ENCODE data around the gene PCDHB2.
"Not testable (repeated sequence)": the region's sequence is repeated elsewhere in the genome, so short reads cannot be mapped to it uniquely, and the experiment has no call there.

The PCDHB2 gene

GRCh38 chr5:141094481-141095262 lies at the start of gene PCDHB2:
Gene PCDHB2, plus strand, starts transcription at chr5:141094615. Its CDS starts 176 bp downstream, at chr5:141094791.
- in situ Hi-C loops (cut with MboI; ENCODE audit: low sequenced_read_pairs) = no loop called here

DNA sequence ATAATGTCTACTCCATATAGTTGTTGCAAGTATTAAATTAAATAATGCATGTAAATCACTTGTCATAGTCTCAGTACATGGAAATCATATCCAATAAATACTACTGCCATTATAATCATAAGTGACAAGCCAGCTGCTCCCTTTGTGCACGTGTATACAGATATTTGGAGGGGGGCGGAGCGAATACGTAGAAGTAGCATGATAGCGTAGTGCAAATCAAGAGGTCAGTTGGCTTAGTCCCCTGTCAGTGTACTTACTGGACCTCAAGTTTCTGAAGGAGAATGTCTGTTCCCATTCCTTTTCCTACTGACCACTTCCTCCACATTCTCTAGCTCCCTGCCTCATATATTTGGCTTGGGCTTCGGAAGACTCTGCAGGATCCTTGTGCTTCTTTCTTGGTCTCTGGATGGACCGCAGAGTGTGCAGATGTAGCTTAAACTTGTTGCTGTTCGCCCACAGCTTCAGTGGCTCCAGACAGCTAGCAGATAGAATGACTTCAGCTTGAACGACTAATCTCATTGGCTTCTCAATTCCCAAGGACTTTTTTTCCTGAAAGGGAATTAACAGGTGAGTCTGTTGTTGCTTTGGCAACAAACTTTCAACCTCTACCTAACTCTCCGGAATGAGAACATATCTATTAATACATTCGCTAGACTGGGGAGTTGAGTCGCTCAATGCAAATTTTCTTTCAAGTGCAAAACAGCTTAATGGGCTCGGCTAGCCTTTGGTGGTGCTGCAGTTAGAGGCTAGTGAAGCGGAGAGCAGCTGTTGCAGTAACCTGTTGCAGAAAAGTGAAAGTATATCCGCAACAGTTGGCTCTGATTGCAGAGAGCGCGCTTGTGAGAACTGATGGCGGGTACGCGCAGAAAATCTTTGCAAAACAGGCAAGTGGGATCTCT lies 43.5 kb upstream of the PCDHB2 start, which contains the start of gene PCDHB1:
PCDHB1 (plus strand) TSS at position 753 of the 899 bp plus-strand sequence; CDS start at position 850, 97 bp downstream.
- in situ Hi-C loops (cut with MboI; ENCODE audit: low sequenced_read_pairs) = no loop called here

GRCh38 chr5:141051521-141051866 lies 42.9 kb upstream of the PCDHB2 start:
- in situ Hi-C loops (cut with MboI; ENCODE audit: low sequenced_read_pairs) = no loop called here

GRCh38 chr5:141077826-141078225 lies 16.6 kb upstream of the PCDHB2 start:
- in situ Hi-C loops (cut with MboI; ENCODE audit: low sequenced_read_pairs) = no loop called here

- in situ Hi-C loops (cut with MboI; ENCODE audit: low sequenced_read_pairs) = no loop called here
Measured at GRCh38 chr5:141082228-141082627, 12.2 kb upstream of the PCDHB2 start.

DNA sequence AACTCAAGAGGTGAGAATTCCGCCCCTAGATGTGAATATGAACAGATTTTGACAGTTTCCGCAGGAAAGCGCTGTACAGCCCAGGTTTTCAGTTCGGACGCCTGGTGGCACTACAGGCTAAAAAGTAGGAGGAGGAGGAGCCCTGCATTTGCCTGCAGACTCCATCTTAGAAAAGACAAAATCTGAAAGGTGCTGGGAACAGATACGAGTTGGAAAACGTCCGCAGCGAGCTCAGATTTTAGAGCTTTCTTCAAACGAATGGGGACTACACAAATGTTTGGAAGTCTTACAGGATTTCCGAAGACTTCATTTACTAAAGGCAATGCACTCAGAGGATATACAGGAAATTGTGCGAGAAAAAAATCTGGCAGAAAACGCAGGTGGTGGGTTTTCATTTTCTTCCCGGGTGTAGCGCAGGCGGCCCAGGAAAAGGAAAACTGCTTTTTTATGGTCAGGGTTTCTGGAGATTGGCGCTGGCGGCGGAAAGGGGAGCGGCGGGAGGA lies 9.9 kb upstream of the PCDHB2 start:
- in situ Hi-C loops (cut with MboI; ENCODE audit: low sequenced_read_pairs) = no loop called here

GRCh38 chr5:141095263-141095641 lies 837 bp downstream of the PCDHB2 start:
- in situ Hi-C loops (cut with MboI; ENCODE audit: low sequenced_read_pairs) = no loop called here

- in situ Hi-C loops (cut with MboI; ENCODE audit: low sequenced_read_pairs) = not testable (repeated sequence)
Measured at GRCh38 chr5:141096181-141096580, 1.8 kb downstream of the PCDHB2 start.

DNA sequence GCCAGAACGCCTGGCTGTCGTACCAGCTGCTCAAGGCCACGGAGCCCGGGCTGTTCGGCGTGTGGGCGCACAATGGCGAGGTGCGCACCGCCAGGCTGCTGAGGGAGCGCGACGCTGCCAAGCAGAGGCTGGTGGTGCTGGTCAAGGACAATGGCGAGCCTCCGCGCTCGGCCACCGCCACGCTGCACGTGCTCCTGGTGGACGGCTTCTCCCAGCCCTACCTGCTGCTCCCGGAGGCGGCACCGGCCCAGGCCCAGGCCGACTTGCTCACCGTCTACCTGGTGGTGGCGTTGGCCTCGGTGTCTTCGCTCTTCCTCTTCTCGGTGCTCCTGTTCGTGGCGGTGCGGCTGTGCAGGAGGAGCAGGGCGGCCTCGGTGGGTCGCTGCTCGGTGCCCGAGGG lies 2.2 kb downstream of the PCDHB2 start:
- in situ Hi-C loops (cut with MboI; ENCODE audit: low sequenced_read_pairs) = not testable (repeated sequence)

GRCh38 chr5:141100243-141100805 lies 5.9 kb downstream of the PCDHB2 start, which contains the start of gene PCDHB3:
Gene PCDHB3, plus strand, starts transcription at chr5:141100473. Its CDS starts 177 bp downstream, at chr5:141100650.
- in situ Hi-C loops (cut with MboI; ENCODE audit: low sequenced_read_pairs) = no loop called here

- in situ Hi-C loops (cut with MboI; ENCODE audit: low sequenced_read_pairs) = no loop called here
Measured at GRCh38 chr5:141101059-141101458, 6.6 kb downstream of the PCDHB2 start.

- in situ Hi-C loops (cut with MboI; ENCODE audit: low sequenced_read_pairs) = not testable (repeated sequence)
Measured at GRCh38 chr5:141102070-141102469, 7.7 kb downstream of the PCDHB2 start.

DNA sequence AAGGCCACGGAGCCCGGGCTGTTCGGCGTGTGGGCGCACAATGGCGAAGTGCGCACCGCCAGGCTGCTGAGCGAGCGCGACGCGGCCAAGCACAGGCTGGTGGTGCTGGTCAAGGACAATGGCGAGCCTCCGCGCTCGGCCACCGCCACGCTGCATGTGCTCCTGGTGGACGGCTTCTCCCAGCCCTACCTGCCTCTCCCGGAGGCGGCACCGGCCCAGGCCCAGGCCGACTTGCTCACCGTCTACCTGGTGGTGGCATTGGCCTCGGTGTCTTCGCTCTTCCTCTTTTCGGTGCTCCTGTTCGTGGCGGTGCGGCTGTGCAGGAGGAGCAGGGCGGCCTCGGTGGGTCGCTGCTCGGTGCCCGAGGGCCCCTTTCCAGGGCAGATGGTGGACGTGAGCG lies 8.1 kb downstream of the PCDHB2 start:
- in situ Hi-C loops (cut with MboI; ENCODE audit: low sequenced_read_pairs) = not testable (repeated sequence)

- in situ Hi-C loops (cut with MboI; ENCODE audit: low sequenced_read_pairs) = no loop called here
Measured at GRCh38 chr5:141105350-141105749, 10.9 kb downstream of the PCDHB2 start.

GRCh38 chr5:141119250-141119649 lies 24.8 kb downstream of the PCDHB2 start:
- in situ Hi-C loops (cut with MboI; ENCODE audit: low sequenced_read_pairs) = no loop called here

GRCh38 chr5:141121563-141121962 lies 27.1 kb downstream of the PCDHB2 start, which contains the start of gene PCDHB4:
Gene PCDHB4, plus strand, starts transcription at chr5:141121818. Its CDS starts 181 bp downstream, at chr5:141121999.
- in situ Hi-C loops (cut with MboI; ENCODE audit: low sequenced_read_pairs) = no loop called here

DNA sequence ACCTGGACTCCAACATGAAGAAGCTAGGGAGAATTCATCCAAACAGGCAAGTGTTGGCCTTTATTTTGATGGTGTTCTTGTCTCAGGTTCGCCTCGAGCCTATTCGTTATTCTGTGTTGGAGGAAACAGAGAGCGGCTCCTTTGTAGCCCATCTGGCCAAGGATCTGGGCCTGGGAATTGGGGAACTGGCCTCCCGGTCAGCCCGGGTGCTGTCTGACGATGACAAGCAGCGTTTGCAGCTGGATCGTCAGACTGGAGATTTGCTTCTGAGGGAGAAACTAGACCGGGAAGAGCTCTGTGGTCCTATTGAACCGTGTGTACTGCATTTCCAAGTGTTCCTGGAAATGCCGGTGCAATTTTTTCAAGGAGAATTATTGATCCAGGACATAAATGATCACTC lies 27.6 kb downstream of the PCDHB2 start:
- in situ Hi-C loops (cut with MboI; ENCODE audit: low sequenced_read_pairs) = no loop called here

DNA sequence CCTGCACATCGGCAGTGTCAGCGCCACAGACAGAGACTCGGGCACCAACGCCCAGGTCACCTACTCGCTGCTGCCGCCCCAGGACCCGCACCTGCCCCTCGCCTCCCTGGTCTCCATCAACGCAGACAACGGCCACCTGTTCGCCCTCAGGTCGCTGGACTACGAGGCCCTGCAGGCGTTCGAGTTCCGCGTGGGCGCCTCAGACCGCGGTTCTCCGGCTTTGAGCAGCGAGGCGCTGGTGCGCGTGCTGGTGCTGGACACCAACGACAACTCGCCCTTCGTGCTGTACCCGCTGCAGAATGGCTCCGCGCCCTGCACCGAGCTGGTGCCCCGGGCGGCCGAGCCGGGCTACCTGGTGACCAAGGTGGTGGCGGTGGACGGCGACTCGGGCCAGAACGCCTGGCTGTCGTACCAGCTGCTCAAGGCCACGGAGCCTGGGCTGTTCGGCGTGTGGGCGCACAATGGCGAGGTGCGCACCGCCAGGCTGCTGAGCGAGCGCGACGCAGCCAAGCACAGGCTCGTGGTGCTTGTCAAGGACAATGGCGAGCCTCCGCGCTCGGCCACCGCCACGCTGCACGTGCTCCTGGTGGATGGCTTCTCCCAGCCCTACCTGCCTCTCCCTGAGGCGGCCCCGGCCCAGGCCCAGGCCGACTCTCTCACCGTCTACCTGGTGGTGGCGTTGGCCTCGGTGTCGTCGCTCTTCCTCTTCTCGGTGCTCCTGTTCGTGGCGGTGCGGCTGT lies 29.2 kb downstream of the PCDHB2 start:
- in situ Hi-C loops (cut with MboI; ENCODE audit: low sequenced_read_pairs) = not testable (repeated sequence)

DNA sequence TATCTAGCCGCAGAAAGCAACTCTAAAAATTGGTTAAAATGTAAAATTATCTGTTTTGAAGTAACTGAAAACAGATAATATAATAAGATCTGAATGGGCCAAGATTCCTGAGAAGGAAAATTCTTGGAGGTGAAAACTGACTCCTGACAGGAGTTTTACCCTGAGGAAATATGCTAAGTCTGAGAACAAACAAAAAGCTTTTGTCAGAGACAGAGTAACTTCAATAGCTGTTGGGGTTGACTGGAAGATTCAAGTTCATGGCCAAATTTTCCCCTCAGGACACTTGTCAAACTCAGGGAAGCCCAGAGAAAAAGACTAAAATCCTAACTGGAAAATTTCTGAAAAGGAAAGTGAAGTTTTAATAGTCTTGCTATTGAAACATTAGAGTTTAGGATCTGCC lies 32.9 kb downstream of the PCDHB2 start:
- in situ Hi-C loops (cut with MboI; ENCODE audit: low sequenced_read_pairs) = no loop called here

DNA sequence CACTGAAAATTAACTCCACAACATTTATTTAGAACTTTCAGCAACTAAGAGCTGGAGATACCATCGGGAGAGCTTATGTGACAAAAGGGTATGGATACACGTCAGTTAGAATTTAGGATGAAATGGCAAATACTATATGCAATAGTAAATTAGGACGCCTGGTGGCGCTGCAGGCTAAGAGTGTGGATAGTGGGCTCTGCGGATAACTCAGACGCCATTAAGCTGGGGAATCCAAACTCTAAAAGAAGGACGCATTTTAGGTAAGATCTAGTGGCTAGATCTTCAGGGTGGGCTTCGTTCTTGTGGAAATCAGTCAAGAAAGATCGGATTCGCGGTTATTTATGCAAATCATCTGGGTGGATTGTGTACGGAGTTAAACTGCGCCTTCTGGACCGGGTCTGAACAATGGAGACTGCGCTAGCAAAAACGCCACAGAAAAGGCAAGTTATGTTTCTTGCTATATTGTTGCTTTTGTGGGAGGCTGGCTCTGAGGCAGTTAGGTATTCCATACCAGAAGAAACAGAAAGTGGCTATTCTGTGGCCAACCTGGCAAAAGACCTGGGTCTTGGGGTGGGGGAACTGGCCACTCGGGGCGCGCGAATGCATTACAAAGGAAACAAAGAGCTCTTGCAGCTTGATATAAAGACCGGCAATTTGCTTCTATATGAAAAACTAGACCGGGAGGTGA lies 40.8 kb downstream of the PCDHB2 start, which contains the start of gene PCDHB5:
PCDHB5 (plus strand) TSS at position 177 of the 688 bp plus-strand sequence; CDS start at position 406, 229 bp downstream.
- in situ Hi-C loops (cut with MboI; ENCODE audit: low sequenced_read_pairs) = no loop called here
